Astrocyte (in vitro differentiated cells and primary cell): ENCODE measurements around the gene EIF2S2.
"Not testable (repeated sequence)": the region's sequence is repeated elsewhere in the genome, so short reads cannot be mapped to it uniquely, and the experiment has no call there.

Source experiments
- EZH2 ChIP-seq: IDR thresholded peaks from 2 replicates; pipeline ENCODE4 v1.6.1; 2012; ENCODE audit warnings: mild to moderate bottlenecking, low read length, inconsistent platforms; ENCODE audit not compliant: insufficient read depth
- TF ChIP-seq, protein P1 (sequence below): IDR thresholded peaks from 2 replicates; pipeline ENCODE4 v1.5.1; 2011; ENCODE audit warnings: low read depth, mild to moderate bottlenecking, inconsistent platforms, low read length, moderate library complexity; ENCODE audit not compliant: insufficient read depth

DNA sequence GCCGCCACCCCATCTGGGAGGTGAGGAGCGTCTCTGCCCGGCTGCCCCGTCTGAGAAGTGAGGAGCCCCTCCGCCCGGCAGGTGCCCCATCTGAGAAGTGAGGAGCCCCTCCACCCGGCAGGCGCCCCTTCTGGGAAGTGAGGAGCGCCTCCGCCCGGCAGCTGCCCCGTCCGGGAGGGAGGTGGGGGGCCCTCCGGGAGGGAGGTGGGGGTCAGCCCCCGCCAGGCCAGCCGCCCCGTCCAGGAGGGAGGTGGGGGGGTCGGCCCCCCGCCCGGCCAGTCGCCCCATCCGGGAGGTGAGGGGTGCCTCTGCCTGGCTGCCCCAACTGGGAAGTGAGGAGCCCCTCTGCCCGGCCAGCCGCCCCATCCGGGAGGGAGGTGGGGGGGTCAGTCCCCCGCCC, 20.4 kb upstream of the EIF2S2 start:
- TF ChIP-seq, protein P1, sequence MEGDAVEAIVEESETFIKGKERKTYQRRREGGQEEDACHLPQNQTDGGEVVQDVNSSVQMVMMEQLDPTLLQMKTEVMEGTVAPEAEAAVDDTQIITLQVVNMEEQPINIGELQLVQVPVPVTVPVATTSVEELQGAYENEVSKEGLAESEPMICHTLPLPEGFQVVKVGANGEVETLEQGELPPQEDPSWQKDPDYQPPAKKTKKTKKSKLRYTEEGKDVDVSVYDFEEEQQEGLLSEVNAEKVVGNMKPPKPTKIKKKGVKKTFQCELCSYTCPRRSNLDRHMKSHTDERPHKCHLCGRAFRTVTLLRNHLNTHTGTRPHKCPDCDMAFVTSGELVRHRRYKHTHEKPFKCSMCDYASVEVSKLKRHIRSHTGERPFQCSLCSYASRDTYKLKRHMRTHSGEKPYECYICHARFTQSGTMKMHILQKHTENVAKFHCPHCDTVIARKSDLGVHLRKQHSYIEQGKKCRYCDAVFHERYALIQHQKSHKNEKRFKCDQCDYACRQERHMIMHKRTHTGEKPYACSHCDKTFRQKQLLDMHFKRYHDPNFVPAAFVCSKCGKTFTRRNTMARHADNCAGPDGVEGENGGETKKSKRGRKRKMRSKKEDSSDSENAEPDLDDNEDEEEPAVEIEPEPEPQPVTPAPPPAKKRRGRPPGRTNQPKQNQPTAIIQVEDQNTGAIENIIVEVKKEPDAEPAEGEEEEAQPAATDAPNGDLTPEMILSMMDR, result not testable (repeated sequence)
- not testable (repeated sequence) for TF ChIP-seq EZH2
